EH (cell line): Measurements from ENCODE around the gene MRRF.
A peak's percentile ranks its signal among the peaks of the same experiment; 100 is the strongest.

Source experiments
- DNase-seq: peaks from one replicate; pipeline ENCODE4 v3.0.0-alpha.2; 2015; ENCODE audit warnings: low read depth

MRRF gene

GRCh38 chr9:122332644-122333043 lies 68.0 kb downstream of the MRRF start:
- no peak for DNase-seq

- DNase-seq: no peak
Measured at GRCh38 chr9:122333169-122333808, 68.6 kb downstream of the MRRF start.

GRCh38 chr9:122334916-122335315 lies 70.2 kb downstream of the MRRF start:
- DNase-seq: peak; percentile 40

GRCh38 chr9:122336189-122336588 lies 71.5 kb downstream of the MRRF start:
- no peak for DNase-seq

- no peak for DNase-seq
Measured at GRCh38 chr9:122336866-122337555, 72.3 kb downstream of the MRRF start.

GRCh38 chr9:122337556-122337929 lies 72.9 kb downstream of the MRRF start:
- DNase-seq: no peak

- DNase-seq: no peak
Measured at GRCh38 chr9:122338536-122338935, 73.9 kb downstream of the MRRF start.

GRCh38 chr9:122338994-122339393 lies 74.3 kb downstream of the MRRF start:
- DNase-seq: no peak

GRCh38 chr9:122339579-122339978 lies 74.9 kb downstream of the MRRF start:
- no peak for DNase-seq

- DNase-seq: peak; percentile 19
Measured at GRCh38 chr9:122340161-122340560, 75.5 kb downstream of the MRRF start.

GRCh38 chr9:122342323-122343050 lies 77.8 kb downstream of the MRRF start:
- no peak for DNase-seq

- peak; percentile 51 for DNase-seq
Measured at GRCh38 chr9:122346478-122347347, 82.0 kb downstream of the MRRF start.

- DNase-seq: peak; percentile 45
Measured at GRCh38 chr9:122347348-122348287, 82.9 kb downstream of the MRRF start.

GRCh38 chr9:122348288-122348777 lies 83.7 kb downstream of the MRRF start:
- no peak for DNase-seq

- DNase-seq: no peak
Measured at GRCh38 chr9:122348791-122349190, 84.1 kb downstream of the MRRF start.

- no peak for DNase-seq
Measured at GRCh38 chr9:122349201-122349600, 84.5 kb downstream of the MRRF start.

- peak; percentile 79 for DNase-seq
Measured at GRCh38 chr9:122350577-122351355, 86.1 kb downstream of the MRRF start.

- DNase-seq: no peak
Measured at GRCh38 chr9:122354536-122355199, 90.0 kb downstream of the MRRF start.

GRCh38 chr9:122355336-122355875 lies 90.7 kb downstream of the MRRF start:
- DNase-seq: no peak
